Caco-2 (cell line): ENCODE results near the gene OSBPL1A. TPM values are rescaled to one million over a fixed set of nuclear protein-coding genes. Genes with fewer than 3 reads are reported as not detected.

Experiments used
- BruUV-seq: library from RNA; stranded (reverse); fragments of 400-500 nt; replicated peaks from 2 replicates; lab custom pipeline; 2021; lab: Mats Ljungman, UMichigan
- CTCF ChIA-PET: fragments of 300-600 bp; sonication (Branson Sonifier 250); formaldehyde crosslinking; loops from one replicate; lab custom pipeline; 2022; ENCODE audit warnings: antibody characterized with exemption; lab: Charles Lee
- POLR2A ChIA-PET: fragments of 300-600 bp; sonication (Branson Sonifier 250); formaldehyde crosslinking; loops from one replicate; lab custom pipeline; 2022; ENCODE audit warnings: antibody characterized with exemption; lab: Charles Lee
- DNase-seq, 2 experiments: peaks; one replicate each; pipeline versions ENCODE4 v3.0.0 to v3.0.0-alpha.2; 2020 to 2022
- H3K27me3 ChIP-seq: replicated peaks from 2 replicates; pipeline ENCODE4 v1.6.0; 2011; ENCODE audit warnings: low read length; ENCODE audit not compliant: control insufficient read depth, insufficient read depth
- H3K36me3 ChIP-seq: 2 replicates; pipeline ENCODE4 v1.5.1; 2011; ENCODE audit warnings: low read length; ENCODE audit not compliant: control insufficient read depth, insufficient read depth
- H3K4me1 ChIP-seq: fragments of 250-450 bp; sonication (Bioruptor Pico); 2 replicates; pipeline ENCODE4 v1.5.1; 2020; ENCODE audit warnings: mild to moderate bottlenecking
- H3K4me3 ChIP-seq: 2 replicates; pipeline ENCODE4 v1.5.1; 2011; ENCODE audit warnings: low read depth, mild to moderate bottlenecking, control low read depth, low read length
- H3K9me3 ChIP-seq: fragments of 250-450 bp; sonication (Bioruptor Pico); 2 replicates; pipeline ENCODE4 v1.5.1; 2020; ENCODE audit warnings: mild to moderate bottlenecking, moderate library complexity
- H3K27ac Mint-ChIP-seq: one replicate; pipeline ENCODE4 v1.8.0; 2022; ENCODE audit warnings: mixed read lengths; ENCODE audit not compliant: unreplicated experiment
- H3K27me3 Mint-ChIP-seq: one replicate; pipeline ENCODE4 v1.8.0; 2022; ENCODE audit warnings: mixed read lengths; ENCODE audit not compliant: insufficient read depth, unreplicated experiment
- H3K36me3 Mint-ChIP-seq: one replicate; pipeline ENCODE4 v1.8.0; 2022; ENCODE audit warnings: mild to moderate bottlenecking, mixed read lengths; ENCODE audit not compliant: insufficient read depth, unreplicated experiment
- H3K4me1 Mint-ChIP-seq: one replicate; pipeline ENCODE4 v1.8.0; 2022; ENCODE audit warnings: low read depth, mixed read lengths; ENCODE audit not compliant: unreplicated experiment
- H3K4me3 Mint-ChIP-seq: one replicate; pipeline ENCODE4 v1.8.0; 2022; ENCODE audit warnings: mild to moderate bottlenecking, moderate library complexity, mixed read lengths; ENCODE audit not compliant: unreplicated experiment
- H3K9me3 Mint-ChIP-seq: one replicate; pipeline ENCODE4 v1.8.0; 2022; ENCODE audit warnings: mixed read lengths; ENCODE audit not compliant: unreplicated experiment
- CTCF ChIP-seq, 2 experiments: fragments of 200-600 bp in 1 of 2; IDR thresholded peaks; 1 replicate in 1 of 2; 2 replicates in 1 of 2; pipeline versions ENCODE4 v1.5.1 to v1.8.0; 2011 to 2022; ENCODE audit warnings: antibody characterized with exemption in 1 of 2, control low read depth in 1 of 2, inconsistent platforms in 1 of 2, low read depth in 1 of 2, low read length in 1 of 2, mild to moderate bottlenecking in 1 of 2, moderate library complexity in 1 of 2; ENCODE audit not compliant: insufficient read depth in 1 of 2, severe bottlenecking in 1 of 2, unreplicated experiment in 1 of 2
- intact Hi-C: fragments of 100-400 bp; cut with micrococcal nuclease; formaldehyde crosslinking; loops from one replicate; pipeline ENCODE4 v1.10.0; 2022; ENCODE audit not compliant: unreplicated experiment
- total RNA-seq: library from RNA; stranded (reverse); gene quantifications from 2 replicates; pipeline ENCODE4 v1.2.3, GENCODE V29; 2022

Gene OSBPL1A
- total RNA-seq, 1 experiment from 2014 or later, result 15.7 TPM

GRCh38 chr18:24181806-24182205 lies 215.8 kb downstream of the OSBPL1A start:
- Histone ChIP-seq H3K9me3 (no peaks in the 10 kb centered on the region), H3K27me3 (no peaks in the 10 kb centered on the region), H3K4me1 (no peaks in the 10 kb centered on the region), H3K36me3 (no peaks in the 10 kb centered on the region), H3K4me3 (no peak overlapping the region)
- ChIA-PET CTCF (no interaction called here), POLR2A (no interaction called here)
- H3K4me3 Mint-ChIP-seq, result no peak overlapping the region
- no peak for DNase-seq
- H3K36me3 Mint-ChIP-seq, result no peaks in the 10 kb centered on the region
- H3K27me3 Mint-ChIP-seq, result no peaks in the 10 kb centered on the region
- H3K4me1 Mint-ChIP-seq, result no peaks in the 10 kb centered on the region
- no peak overlapping the region for H3K27ac Mint-ChIP-seq
- H3K9me3 Mint-ChIP-seq, result no peaks in the 10 kb centered on the region
- TF ChIP-seq CTCF (IDR thresholded peaks at IDR 0.05; ENCODE audit: insufficient read depth in 1 of 2, low read depth in 1 of 2, low read length in 1 of 2, severe bottlenecking in 1 of 2, unreplicated experiment in 1 of 2), result no peak
- intact Hi-C loops, result no loop called here
- BruUV-seq, result no TSS peak

- Mint-ChIP-seq H3K27ac (no peak overlapping the region), H3K9me3 (no peaks in the 10 kb centered on the region), H3K27me3 (no peaks in the 10 kb centered on the region), H3K36me3 (no peaks in the 10 kb centered on the region), H3K4me3 (no peak overlapping the region), H3K4me1 (no peaks in the 10 kb centered on the region)
- no peak overlapping the region for H3K4me3 ChIP-seq
- no peaks in the 10 kb centered on the region for H3K36me3 ChIP-seq
- no peak for DNase-seq
- no peaks in the 10 kb centered on the region for H3K27me3 ChIP-seq
- no peaks in the 10 kb centered on the region for H3K9me3 ChIP-seq
- no peak for TF ChIP-seq CTCF (IDR thresholded peaks at IDR 0.05; ENCODE audit: insufficient read depth in 1 of 2, low read depth in 1 of 2, low read length in 1 of 2, severe bottlenecking in 1 of 2, unreplicated experiment in 1 of 2)
- intact Hi-C loops, result no loop called here
- no TSS peak for BruUV-seq
- POLR2A ChIA-PET, result no interaction called here
- H3K4me1 ChIP-seq, result no peaks in the 10 kb centered on the region
- CTCF ChIA-PET, result no interaction called here
Measured at GRCh38 chr18:24180048-24180447, 217.6 kb downstream of the OSBPL1A start.

- CTCF ChIA-PET, result interaction anchor here (1.3 to 1.5 kb wide), 3 partner anchors 94 to 311 kb away, joined by 6 to 14 read pairs (median 8); no protein-coding TSS in a partner anchor
Measured at GRCh38 chr18:24177499-24178133, 220.0 kb downstream of the OSBPL1A start.

More at GRCh38 chr18:24177499-24178133, 220.0 kb downstream of the OSBPL1A start:
- H3K4me1 ChIP-seq, result no peaks in the 10 kb centered on the region
- no peak overlapping the region for H3K27ac Mint-ChIP-seq
- POLR2A ChIA-PET, result no interaction called here
- no peak for DNase-seq
- H3K27me3 Mint-ChIP-seq, result no peaks in the 10 kb centered on the region
- no peaks in the 10 kb centered on the region for H3K4me1 Mint-ChIP-seq
- no peak overlapping the region for H3K4me3 ChIP-seq
- no TSS peak for BruUV-seq
- no peaks in the 10 kb centered on the region for H3K36me3 Mint-ChIP-seq
- H3K36me3 ChIP-seq, result no peaks in the 10 kb centered on the region
- H3K9me3 ChIP-seq, result no peaks in the 10 kb centered on the region
- H3K9me3 Mint-ChIP-seq, result no peaks in the 10 kb centered on the region
- H3K4me3 Mint-ChIP-seq, result no peak overlapping the region
- TF ChIP-seq CTCF (IDR thresholded peaks at IDR 0.05; ENCODE audit: insufficient read depth in 1 of 2, low read depth in 1 of 2, low read length in 1 of 2, severe bottlenecking in 1 of 2, unreplicated experiment in 1 of 2), result no peak
- no peaks in the 10 kb centered on the region for H3K27me3 ChIP-seq
- intact Hi-C loops, result no loop called here
